Measurements from ENCODE around the gene ZNF557. TPM values are rescaled to one million over a fixed set of nuclear protein-coding genes. Genes with fewer than 3 reads are reported as not detected.

ZNF557 gene
- total RNA-seq, 1 donor: 19.5 TPM

- no peak overlapping the region for H3K4me3 ChIP-seq (ENCODE audit: insufficient read depth, low read length)
These were observed 904 bp upstream of the ZNF557 start for GRCh38 chr19:7068599-7068998.

GRCh38 chr19:7069904-7070226, 362 bp downstream of the ZNF557 start:
- DNase-seq (ENCODE audit: insufficient read length, low spot score, missing footprints): peak; percentile 73
- H4K20me1 ChIP-seq (ENCODE audit: insufficient read depth, low read length): no peaks in the 10 kb centered on the region

More at GRCh38 chr19:7068599-7068998, 904 bp upstream of the ZNF557 start:
- Histone ChIP-seq H3K4me1 (ENCODE audit: insufficient read depth, low read length) (peaks cover 8% of the 10 kb centered on the region), H3K4me2 (ENCODE audit: insufficient read depth, low read length) (peak overlapping the region; percentile 81), H3K27me3 (ENCODE audit: insufficient read depth, low read length) (no peaks in the 10 kb centered on the region), H4K20me1 (ENCODE audit: insufficient read depth, low read length) (no peaks in the 10 kb centered on the region), H3K79me2 (ENCODE audit: insufficient read depth, low read length) (peaks cover 18% of the 10 kb centered on the region), H3K9me3 (ENCODE audit: low read depth, low read length) (no peaks in the 10 kb centered on the region), H3K36me3 (ENCODE audit: insufficient read depth, low read length) (peaks cover 18% of the 10 kb centered on the region), H3K27ac (ENCODE audit: low read depth, low read length) (no peak overlapping the region), H2AFZ (ENCODE audit: low read length) (peak overlapping the region; percentile 68)
- no peak for DNase-seq (ENCODE audit: insufficient read length, low spot score, missing footprints)
- TF ChIP-seq CTCF (IDR thresholded peaks at IDR 0.05; ENCODE audit: extremely low read depth, low read depth, low read length): no peak

GRCh38 chr19:7072541-7072940, 3.0 kb downstream of the ZNF557 start:
- no peak overlapping the region for H2AFZ ChIP-seq (ENCODE audit: low read length)
- H3K4me3 ChIP-seq (ENCODE audit: insufficient read depth, low read length): no peak overlapping the region
- no peaks in the 10 kb centered on the region for H4K20me1 ChIP-seq (ENCODE audit: insufficient read depth, low read length)
- H3K4me2 ChIP-seq (ENCODE audit: insufficient read depth, low read length): no peak overlapping the region
- no peak overlapping the region for H3K27ac ChIP-seq (ENCODE audit: low read depth, low read length)
- no peak for TF ChIP-seq CTCF (IDR thresholded peaks at IDR 0.05; ENCODE audit: extremely low read depth, low read depth, low read length)
- peaks cover 18% of the 10 kb centered on the region for H3K79me2 ChIP-seq (ENCODE audit: insufficient read depth, low read length)
- H3K4me1 ChIP-seq (ENCODE audit: insufficient read depth, low read length): peaks cover 8% of the 10 kb centered on the region
- no peak for DNase-seq (ENCODE audit: insufficient read length, low spot score, missing footprints)
- peaks cover 6% of the 10 kb centered on the region for H3K9me3 ChIP-seq (ENCODE audit: low read depth, low read length)
- H3K27me3 ChIP-seq (ENCODE audit: insufficient read depth, low read length): no peaks in the 10 kb centered on the region
- H3K36me3 ChIP-seq (ENCODE audit: insufficient read depth, low read length): peaks cover 48% of the 10 kb centered on the region

More at GRCh38 chr19:7069904-7070226, 362 bp downstream of the ZNF557 start:
- TF ChIP-seq CTCF (IDR thresholded peaks at IDR 0.05; ENCODE audit: extremely low read depth, low read depth, low read length): no peak
- peak overlapping the region; percentile 81 for H3K4me2 ChIP-seq (ENCODE audit: insufficient read depth, low read length)
- H2AFZ ChIP-seq (ENCODE audit: low read length): peak overlapping the region; percentile 98
- H3K27ac ChIP-seq (ENCODE audit: low read depth, low read length): peak overlapping the region; percentile 77
- H3K79me2 ChIP-seq (ENCODE audit: insufficient read depth, low read length): peaks cover 18% of the 10 kb centered on the region
- H3K27me3 ChIP-seq (ENCODE audit: insufficient read depth, low read length): no peaks in the 10 kb centered on the region
- H3K4me3 ChIP-seq (ENCODE audit: insufficient read depth, low read length): peak overlapping the region; percentile 93
- H3K36me3 ChIP-seq (ENCODE audit: insufficient read depth, low read length): peaks cover 21% of the 10 kb centered on the region
- no peaks in the 10 kb centered on the region for H3K9me3 ChIP-seq (ENCODE audit: low read depth, low read length)
- H3K4me1 ChIP-seq (ENCODE audit: insufficient read depth, low read length): peaks cover 8% of the 10 kb centered on the region

- Histone ChIP-seq H4K20me1 (ENCODE audit: insufficient read depth, low read length) (no peaks in the 10 kb centered on the region), H3K27me3 (ENCODE audit: insufficient read depth, low read length) (no peaks in the 10 kb centered on the region), H3K36me3 (ENCODE audit: insufficient read depth, low read length) (peaks cover 70% of the 10 kb centered on the region), H3K4me3 (ENCODE audit: insufficient read depth, low read length) (no peak overlapping the region), H3K9me3 (ENCODE audit: low read depth, low read length) (peaks cover 19% of the 10 kb centered on the region), H3K79me2 (ENCODE audit: insufficient read depth, low read length) (peaks cover 16% of the 10 kb centered on the region), H3K27ac (ENCODE audit: low read depth, low read length) (no peak overlapping the region), H3K4me2 (ENCODE audit: insufficient read depth, low read length) (no peak overlapping the region), H2AFZ (ENCODE audit: low read length) (no peak overlapping the region), H3K4me1 (ENCODE audit: insufficient read depth, low read length) (peaks cover 8% of the 10 kb centered on the region)
- no peak for TF ChIP-seq CTCF (IDR thresholded peaks at IDR 0.05; ENCODE audit: extremely low read depth, low read depth, low read length)
- DNase-seq (ENCODE audit: insufficient read length, low spot score, missing footprints): no peak
These were observed 5.3 kb downstream of the ZNF557 start for GRCh38 chr19:7074705-7075282.
